Ureter (tissue), 1 donor: Measurements from ENCODE around the gene ELOVL6. TPM values are rescaled to one million over a fixed set of nuclear protein-coding genes. Genes with fewer than 3 reads are reported as not detected.
"Not testable (repeated sequence)": the region's sequence is repeated elsewhere in the genome, so short reads cannot be mapped to it uniquely, and the experiment has no call there.

Source experiments
- DNase-seq: peaks from one replicate; pipeline ENCODE4 v3.0.0-alpha.2; 2020; ENCODE audit warnings: low spot score
- total RNA-seq: library from RNA; stranded (reverse); gene quantifications from one replicate; pipeline ENCODE4 v1.2.4, GENCODE V29; 2023
- donor health status: DM: yes; HTN: yes; CAD: no.

ELOVL6 gene
- total RNA-seq, 1 donor from 2014 or later: 62.3 TPM

DNA sequence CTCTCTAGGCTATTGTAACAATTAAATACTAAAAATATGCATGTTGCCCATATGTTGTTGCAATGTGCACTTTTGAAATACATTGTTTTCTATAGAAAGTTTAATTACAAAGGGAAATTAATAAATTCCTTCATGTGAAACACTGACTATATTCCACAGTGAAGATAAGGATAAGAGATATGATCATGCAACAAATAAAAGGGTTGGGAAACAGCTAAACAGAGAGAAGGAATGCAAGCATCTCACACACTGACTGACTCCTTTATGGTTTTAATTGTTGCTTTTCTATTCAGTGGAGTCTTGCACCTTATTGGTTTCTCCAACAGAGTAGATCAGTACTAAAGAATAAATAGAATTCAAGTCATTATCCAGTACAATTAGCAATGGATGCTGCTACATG, 37.8 kb downstream of the ELOVL6 start:
- no peak for DNase-seq

DNA sequence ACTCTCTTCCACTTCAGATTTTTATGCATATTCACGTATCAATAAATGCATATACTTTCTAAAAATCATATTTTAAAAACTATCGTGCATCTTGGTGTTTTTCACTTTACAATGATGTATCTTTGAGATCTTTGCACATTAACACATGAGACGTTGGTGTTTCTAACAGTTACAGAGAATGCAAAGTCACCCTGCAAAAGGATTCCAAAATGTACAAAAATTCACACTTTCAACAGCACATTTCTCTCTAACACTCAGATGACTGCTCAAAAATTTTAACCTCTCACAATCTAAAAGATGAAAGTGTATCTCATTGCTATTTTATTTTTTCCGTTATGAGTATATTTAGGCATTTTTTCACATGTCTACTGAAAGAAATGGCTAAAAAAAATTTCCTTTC, 38.9 kb downstream of the ELOVL6 start:
- no peak for DNase-seq

DNA sequence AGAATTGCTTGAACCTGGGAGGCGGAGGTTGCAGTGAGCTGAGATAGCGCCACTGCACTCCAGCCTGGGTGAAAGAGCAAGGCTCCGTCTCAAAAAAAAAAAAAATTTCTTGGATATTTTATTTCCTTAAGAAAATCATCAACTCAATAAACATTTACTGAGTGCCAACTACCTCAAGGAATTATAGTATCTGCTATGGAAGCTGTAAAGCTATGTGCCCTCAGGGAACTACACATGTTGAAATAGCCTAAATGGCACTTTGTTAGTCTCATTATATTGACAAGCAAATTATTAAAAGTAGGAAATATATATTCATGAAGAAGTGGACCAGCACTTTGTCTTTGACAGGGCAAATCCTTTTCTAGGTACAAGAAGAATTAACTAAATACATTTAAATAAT, 40.8 kb downstream of the ELOVL6 start:
- DNase-seq: no peak

DNA sequence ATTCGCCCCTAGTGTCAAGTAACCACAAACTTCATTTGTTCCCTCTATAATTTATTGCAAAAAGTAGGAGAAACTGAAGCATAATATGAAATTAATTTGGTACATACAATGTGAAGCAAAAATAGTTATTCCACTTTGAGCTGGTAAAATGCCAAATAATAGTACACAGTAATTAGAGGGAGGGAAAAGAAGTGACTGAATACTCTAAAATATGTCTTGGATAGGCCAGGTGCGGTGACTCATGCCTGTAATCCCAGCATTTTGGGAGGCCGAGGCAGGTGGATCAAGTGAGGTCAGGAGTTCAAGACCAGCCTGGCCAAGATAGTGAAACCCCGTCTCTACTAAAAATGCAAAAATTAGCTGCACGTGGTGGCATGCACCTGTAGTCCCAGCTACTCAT, 41.2 kb downstream of the ELOVL6 start:
- DNase-seq: not testable (repeated sequence)

DNA sequence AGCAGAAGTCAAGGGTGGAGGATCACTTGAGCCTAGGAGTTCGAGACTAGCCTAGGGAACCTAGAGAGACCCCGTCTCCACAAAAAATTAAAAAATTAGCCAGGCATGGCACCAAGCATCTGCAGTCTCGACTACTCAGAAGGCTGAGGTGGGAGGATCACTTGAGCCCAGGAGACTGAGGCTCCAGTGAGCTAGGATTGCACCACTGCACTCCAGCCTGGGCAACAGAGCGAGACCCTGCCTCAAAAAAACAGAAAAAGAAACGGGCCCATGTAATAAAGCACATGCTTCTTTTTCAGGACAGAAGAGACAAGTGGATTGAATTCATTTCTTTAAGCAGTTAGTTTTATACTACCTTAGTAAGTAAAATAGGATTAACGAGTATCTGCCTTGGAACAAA, 42.0 kb downstream of the ELOVL6 start:
- no peak for DNase-seq

DNA sequence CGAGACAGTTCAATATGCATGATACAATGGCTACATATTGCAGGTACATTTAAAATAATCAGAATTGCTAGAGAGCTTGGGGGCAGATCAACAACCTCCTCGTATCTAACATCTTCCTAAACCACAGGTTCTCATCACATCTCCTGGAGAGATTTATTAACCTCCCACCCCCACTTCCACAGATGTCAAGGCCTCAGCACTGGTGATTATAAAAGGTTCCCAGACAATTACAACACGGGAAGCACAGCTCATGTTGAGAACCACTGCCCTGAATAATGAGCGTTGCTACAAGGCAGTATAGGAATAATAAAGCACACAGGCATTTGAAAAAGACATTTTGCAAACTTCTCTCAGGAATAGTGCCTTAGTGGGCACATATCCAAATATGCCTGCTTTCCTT, 42.8 kb downstream of the ELOVL6 start:
- DNase-seq: no peak

DNA sequence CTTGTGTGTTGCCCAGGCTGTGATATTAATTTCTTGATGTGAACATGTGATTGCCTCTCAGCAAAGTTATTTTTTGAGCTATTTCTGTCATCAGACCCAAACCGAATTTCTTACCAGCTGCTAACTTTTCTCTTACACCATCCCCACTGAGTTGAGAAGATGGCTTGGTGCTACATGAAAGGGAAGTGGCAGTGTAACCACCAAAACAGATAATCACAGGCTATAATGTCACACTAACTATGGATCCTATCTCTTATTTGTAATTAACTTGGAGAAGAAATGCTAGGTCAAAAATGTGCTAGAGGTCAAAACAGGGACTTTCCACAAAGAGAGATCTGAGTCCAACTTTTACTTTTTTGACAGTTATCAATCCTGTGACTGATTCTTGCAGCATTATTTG, 43.8 kb downstream of the ELOVL6 start:
- no peak for DNase-seq

DNA sequence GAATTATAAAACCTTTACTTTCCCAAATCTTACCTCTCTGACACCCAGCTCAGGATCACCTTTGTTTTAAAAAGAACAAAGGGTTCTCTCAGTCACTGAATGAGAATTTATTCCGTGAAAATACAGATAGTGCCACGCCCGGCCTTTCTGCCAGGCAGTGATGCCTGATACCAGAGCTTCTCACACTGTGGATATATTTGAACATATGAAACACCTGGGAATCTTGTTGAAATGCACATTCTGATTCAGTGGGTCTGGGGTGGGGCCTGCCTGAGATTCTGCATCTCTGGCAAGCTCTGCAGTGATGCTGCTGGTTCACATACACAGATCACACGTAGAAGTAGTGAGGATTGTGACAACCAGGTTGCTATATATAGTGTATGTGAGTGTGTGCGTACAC, 46.0 kb downstream of the ELOVL6 start:
- DNase-seq: no peak

DNA sequence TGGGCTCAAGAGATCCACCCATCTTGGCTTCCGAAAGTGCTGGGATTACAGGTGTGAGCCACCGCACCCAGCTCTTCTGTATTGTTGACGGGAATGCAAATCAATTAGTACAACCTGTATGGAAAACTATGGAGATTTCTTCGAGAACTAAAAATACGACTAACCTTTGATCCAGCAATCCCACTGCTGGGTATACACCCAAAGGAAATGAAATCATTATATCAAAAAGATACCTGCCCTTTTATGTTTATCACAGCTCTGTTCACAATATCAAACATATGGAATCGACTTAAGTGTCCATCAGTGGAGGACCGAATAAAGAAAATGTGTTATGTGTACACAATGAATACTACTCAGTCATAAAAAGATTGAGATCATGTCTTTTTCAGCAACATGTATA, 49.3 kb downstream of the ELOVL6 start:
- no peak for DNase-seq

DNA sequence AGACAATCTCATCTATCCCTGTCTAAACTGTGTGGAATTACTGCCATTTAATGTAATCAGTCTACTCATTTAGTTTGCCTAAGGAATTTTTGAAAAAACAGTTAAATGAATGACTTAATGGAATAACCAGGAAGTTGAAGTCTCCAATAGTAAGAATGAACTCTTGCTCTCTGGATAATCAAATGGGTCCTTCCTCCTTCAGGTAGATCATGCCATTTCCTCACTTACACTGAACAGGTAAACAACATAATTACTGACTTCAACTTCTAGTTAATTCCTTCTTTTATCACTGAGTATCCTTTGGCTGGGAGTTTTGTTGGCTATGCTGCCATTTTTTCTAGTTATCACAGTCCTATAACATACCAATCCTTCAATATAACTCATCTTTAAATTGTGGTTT, 56.0 kb downstream of the ELOVL6 start:
- DNase-seq: no peak

DNA sequence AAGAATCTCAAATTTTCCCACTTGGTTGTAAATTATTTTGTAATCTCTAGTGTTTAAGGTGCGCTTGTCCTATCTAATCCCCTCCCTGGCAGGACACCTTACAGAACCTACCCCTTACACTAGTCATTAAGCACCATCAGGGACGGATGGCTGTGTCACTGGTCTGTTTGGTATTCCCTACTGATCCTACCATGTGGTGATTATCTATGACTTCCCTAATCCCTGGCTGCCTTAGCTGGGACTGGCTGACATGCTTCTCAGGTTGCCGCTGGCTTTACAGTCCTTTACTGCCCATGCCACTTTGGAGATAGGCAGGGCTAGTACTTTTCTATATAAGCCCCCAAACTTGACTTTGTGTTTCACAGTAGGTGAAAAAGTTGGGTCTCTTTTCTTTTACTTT, 58.6 kb downstream of the ELOVL6 start:
- DNase-seq: no peak

DNA sequence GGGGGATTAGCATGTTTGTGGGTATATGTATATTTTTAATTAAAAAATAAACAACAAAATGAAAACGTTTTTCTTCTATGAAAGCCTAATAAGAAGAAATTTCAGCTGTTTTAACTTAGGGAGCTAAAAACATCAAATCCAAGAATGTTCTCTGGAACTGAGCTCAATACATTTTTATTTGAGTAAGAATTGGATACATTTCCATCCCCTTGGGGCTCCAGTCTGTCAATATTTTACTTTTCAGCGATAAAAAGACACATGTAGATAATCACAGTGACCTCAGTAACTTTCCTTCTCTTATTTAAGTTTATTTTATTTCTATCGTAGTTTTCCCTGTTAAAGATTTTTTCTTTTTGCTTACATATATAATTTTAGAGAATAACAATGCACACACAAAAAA, 59.3 kb downstream of the ELOVL6 start:
- DNase-seq: no peak

DNA sequence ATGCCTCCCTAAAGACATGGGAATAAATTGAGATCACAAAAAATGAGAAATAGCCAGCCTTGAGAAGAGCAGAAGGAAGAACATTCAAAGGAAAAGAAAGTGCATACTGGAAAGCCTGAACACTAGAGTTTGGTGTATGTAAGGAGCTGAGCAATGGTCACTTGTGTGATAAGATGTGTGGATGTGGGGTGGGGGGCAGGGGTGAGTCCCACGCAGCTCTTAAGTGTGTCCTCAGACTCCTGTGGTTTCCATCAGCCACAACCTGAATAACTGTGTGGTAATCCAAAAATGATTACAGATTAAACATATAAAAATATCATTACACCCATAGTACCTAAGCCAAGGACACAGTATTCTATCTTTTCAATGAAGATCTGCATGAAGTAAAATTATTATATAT, 59.9 kb downstream of the ELOVL6 start:
- DNase-seq: no peak

DNA sequence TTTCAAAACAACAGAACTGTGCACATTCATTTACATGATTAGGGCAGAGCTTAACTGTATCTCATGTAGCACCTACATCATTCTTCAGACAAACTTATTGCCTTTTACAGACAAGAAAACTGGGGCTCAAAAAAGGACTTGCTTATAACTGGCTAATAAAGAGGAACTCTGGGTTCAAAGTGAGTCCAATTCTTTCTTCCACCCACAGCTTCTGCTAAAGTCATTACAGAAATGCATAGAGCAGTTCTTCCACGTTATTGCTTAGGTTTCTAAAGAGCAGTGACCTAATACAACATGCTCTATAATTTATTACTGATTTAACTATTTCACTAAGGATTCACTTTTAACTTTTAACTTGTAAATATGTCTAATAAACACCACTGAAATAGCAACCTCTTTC, 60.6 kb downstream of the ELOVL6 start:
- DNase-seq: no peak

DNA sequence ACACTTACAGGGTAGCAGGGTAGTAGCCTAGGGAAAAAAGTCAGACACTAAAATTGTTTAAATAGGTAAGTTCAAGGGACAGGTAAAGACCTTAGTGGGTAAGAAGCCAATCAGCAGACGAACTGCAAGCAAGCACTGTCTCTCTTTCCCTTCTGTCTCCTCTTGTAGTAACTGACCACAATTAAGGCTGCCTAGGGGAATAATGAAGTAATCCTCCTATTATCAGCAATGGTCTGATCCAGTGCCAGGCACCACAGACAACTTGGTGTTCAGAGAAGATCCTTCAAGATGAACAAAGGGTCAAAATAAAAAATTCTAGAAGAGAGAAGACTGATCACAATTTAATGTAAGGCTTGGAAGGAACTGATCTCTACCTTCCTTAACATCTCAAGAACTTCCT, 62.9 kb downstream of the ELOVL6 start:
- no peak for DNase-seq

DNA sequence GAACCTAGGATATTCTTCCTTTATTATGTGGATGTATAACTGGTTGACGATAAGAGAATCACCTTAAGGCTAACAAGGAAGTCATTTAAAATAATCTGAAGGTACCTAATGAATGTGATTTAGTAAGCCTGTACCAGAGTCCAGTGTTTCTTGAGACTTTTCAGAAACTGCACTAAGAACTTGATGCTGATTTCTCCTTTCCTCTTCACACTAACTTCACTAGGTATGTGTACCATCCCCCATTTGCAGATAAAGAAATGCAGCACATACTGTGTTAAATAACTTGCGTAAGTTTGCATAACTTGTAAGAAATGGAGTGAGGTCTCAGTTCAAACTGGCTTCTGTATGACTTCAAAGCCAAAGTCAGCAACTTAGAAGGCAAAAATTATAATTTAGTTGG, 63.3 kb downstream of the ELOVL6 start:
- no peak for DNase-seq

DNA sequence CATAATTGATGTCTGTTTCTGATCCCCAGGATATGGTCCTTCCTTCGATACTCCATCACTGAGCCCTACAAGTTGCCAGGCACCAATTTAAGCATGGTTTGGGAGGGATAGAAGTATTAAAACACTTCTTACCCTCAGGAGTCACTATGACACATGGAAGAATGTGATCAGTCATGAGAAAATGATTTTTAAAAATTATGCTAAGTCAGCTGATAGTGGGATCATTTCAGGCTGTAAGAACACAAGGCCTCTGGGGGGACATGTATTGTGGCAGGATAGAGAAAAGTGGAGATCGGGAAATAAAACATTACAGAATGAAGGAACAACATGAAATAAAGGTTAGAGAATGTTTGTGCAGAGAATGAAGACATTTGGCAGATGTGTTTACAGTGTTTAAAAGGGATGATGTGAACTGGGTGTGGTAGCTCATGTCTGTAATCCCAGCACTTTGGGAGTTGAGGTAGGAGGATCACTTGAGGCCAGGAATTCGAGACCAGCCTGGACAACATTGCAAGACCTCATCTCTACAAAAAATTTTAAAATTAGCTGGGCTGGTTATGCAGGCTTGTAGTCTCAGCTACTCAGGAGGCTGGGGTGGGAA, 64.0 kb downstream of the ELOVL6 start:
- no peak for DNase-seq

DNA sequence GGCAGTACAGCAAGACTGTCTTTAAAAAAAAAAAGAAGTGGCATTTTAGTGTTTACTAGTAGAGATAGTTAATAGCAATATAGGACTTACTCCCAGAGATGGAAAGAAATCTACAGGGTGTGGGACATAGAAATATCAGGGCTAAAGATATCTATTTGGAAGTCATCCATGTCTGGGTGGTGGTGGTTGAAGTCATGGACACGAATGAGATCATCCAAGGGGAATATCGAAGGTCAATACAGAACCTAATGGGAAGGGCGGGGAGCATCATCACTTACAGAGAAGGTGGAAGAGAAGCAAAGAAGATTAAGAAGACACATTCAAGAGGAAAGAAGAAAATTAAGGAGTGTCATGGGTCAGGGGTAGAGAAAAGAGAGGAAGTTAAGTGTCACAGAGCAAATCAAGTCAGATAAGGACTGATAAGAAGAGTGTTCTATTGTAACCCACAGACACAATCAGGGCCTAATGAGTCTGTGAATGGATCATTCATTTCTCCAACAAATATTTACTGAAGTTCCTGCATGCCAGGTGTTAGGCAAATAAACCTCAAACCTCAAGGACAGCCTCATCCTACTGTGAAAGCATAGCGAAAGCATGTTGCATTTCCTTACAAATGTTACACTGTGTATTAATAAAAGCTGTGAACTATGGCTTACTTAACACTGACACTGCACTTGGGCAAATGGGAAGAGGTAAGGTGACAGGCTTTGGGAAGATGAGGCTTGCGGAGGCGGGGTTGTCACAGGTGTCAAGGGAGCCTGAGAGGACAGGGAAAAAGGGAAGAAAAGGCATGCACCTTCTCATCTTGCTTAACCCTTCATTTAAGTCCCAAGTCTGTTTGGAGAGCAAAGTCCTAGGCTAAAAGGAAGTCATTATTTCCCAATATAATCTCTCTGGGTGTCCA, 65.3 kb downstream of the ELOVL6 start:
- no peak for DNase-seq

DNA sequence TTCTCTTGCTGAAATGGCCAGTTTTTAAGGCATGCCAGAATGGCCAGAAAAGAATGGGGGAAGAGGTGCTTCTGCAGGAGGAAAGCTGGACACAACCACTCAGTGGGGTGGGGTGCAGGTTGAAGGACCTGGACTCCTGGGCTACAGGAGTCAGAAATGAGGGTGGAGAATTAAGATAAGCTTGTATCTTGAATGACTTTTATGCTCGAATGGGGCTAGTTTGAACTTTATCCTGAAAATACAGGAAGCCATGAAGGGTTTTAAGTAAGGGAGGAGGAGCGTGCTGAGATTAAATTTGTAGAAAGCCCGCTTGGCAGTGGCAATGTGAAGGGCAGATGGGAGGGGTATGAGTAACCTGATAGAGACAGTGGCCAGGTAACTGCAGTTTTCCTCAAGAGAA, 66.5 kb downstream of the ELOVL6 start:
- DNase-seq: no peak

DNA sequence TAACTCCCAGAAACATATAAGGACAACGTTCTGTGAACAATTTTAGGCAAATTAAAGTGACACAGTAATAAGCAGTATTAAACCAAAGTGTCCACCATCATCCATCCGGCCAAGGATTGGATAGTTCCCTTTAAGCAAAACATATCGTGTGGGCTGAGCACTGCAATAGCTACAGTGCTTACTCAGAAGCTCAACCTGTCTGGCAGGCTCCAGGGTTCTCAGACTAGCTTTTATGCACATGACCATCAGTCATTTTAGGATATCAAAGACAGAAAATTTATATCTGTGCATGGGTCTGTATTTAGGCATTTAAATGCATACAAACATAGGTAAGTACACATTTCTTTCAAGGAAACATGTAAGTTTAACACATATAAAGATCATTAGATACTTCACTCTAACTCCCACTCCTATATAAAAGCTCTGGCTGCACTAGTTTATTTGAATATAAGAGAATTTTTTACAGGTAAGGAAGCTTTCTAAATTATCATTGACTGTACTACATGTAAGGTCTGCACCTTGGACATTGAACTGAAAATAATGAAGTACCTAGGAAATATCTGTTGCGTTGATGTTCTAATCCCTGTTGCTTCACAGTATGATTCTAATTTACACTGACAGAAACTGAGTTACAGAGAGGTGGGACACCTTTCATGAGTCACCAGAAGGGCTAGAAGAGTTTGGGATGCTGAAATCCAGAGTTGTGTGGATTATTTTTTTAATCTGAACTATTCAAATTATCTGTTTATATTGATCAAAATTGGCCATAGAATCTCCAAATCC, 67.6 kb downstream of the ELOVL6 start:
- peak; percentile 49 for DNase-seq

DNA sequence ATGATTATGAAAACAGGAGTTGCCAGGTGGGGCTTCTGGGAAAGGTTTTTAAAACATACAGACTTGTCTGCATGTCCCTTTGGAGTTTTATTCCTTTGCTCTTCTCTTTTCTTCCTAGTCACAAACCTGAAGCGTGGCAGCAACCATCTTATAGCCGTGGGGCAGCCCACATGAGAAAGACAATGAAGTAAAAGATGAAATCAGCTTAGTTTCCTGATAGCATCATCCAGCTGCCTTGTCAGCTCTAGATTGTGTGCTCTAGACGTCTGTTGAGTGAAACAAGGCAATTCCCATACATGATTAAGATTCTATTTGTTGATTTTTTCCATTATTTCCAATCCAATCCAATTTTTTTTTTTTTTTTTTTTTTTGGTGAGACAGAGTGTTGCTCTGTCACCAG, 68.9 kb downstream of the ELOVL6 start:
- DNase-seq: no peak

DNA sequence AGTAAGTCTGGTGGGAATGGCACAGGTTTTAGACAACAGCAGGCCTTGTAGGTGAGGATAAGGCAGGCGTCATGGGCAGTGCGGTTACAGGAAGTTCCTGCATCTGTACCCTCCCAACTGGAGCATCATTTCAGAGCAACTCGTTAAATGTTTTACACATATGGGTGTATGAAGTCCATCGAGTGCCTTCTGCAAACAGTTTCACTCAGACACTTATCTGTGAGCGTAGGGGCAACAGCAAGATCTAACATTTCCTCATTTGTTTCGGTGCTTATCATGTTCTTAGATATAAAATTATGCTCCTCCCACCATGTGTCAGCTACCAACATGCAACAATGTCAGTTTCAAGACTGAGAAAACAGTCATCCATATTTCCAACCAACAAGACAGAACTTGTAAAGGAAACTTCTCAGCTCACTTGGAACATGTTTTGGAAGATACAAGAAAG, 69.9 kb downstream of the ELOVL6 start:
- no peak for DNase-seq

DNA sequence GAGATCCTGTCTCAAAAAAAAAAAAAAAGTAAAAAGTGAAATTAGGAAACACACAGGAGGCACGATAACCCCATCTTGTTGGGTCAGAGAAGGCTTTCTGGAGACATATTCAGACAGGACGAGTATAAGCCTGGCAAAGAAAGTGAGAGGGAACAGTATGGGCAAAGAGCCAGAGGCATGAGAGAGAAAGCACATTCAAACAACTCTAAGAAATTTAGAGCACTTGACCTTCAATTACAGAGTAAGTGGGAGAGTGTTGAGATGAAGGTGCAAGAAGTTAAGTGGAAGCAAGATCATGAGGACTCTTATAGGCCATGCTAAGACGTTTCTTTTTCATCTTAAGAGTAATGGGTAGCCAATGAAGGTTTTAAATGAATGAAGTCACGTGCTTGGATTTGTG, 70.4 kb downstream of the ELOVL6 start:
- DNase-seq: no peak
